Measurements from ENCODE around the gene RNF152.

Gene RNF152, protein sequence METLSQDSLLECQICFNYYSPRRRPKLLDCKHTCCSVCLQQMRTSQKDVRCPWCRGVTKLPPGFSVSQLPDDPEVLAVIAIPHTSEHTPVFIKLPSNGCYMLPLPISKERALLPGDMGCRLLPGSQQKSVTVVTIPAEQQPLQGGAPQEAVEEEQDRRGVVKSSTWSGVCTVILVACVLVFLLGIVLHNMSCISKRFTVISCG

DNA sequence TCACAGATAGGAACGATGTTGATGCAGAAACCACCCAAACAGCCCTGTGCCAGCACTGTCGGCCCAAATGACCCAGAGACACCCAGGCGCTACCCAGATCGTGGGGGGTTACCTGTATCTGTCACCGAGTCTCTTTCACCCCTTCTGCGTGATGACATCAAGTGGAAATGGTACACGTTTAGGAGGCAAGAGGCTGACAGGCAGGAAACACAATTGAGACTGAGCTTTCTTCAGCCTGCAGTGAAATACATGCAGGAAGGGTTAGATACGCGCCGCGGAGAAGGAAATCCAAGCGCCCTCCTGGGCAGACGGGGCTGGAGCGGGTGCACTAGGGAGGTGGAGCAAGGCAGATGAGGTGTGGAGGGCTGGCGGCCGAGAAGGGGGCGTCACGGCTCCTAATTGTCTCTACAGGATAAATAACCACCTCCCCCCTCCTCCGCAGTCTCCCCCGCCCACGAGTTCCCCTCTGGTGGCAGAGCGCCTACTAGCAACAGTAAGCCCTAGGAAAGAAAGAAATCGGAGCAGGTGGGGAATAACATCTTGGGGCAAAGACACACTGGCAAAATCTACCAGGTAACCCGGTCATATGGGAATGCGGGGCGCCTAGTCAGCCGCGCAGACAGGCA lies at the start of gene RNF152:
Gene RNF152 (minus strand): TSS at position 325 of the 626 bp plus-strand sequence. CDS start 76,544 bp downstream, outside the sequence.
- TF ChIP-seq, protein P1, sequence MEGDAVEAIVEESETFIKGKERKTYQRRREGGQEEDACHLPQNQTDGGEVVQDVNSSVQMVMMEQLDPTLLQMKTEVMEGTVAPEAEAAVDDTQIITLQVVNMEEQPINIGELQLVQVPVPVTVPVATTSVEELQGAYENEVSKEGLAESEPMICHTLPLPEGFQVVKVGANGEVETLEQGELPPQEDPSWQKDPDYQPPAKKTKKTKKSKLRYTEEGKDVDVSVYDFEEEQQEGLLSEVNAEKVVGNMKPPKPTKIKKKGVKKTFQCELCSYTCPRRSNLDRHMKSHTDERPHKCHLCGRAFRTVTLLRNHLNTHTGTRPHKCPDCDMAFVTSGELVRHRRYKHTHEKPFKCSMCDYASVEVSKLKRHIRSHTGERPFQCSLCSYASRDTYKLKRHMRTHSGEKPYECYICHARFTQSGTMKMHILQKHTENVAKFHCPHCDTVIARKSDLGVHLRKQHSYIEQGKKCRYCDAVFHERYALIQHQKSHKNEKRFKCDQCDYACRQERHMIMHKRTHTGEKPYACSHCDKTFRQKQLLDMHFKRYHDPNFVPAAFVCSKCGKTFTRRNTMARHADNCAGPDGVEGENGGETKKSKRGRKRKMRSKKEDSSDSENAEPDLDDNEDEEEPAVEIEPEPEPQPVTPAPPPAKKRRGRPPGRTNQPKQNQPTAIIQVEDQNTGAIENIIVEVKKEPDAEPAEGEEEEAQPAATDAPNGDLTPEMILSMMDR (IDR thresholded peaks at IDR 0.05; ENCODE audit: low read depth, low read length, missing control alignments) = peak; percentile 50
- in situ Hi-C loops (cut with HindIII; ENCODE audit: low pct_ligation_motif_present, low sequenced_read_pairs) = no loop called here
- H3K27ac ChIP-seq = peak within 1 kb of the TSS; percentile 57

DNA sequence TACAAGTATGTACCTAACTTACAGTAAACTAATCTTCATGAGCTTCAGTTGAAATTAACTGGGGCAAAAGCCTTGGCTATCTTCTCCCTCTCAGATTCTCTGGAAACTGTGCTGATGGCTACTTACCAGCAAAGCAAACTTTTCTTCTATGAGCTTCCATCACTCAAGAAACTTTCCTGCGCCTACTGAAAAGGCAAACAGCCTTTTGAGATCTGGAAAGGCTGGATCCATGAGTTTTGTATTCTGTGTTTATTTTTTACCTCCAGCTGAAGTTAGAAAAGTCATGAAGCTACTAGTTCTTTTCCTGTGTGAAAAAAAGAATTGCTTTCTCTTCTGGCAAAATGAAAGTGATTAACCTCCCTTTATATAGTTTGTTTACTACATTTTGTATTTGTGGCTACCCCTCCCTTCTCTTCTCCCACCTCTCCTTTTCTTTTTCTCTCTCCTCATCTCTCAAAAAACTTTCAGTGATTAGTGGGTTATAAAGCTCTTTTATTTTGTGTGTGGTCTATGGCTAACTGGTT lies 49.2 kb upstream of the RNF152 start:
- Histone ChIP-seq H3K4me3 (ENCODE audit: low read depth, low read length) (no peak overlapping the region), H3K27me3 (replicated peaks) (no peaks in the 10 kb centered on the region), H3K36me3 (replicated peaks) (no peaks in the 10 kb centered on the region), H3K27ac (no peak overlapping the region)
- in situ Hi-C loops (cut with HindIII; ENCODE audit: low pct_ligation_motif_present, low sequenced_read_pairs) = no loop called here
- DNase-seq = no peak
- TF ChIP-seq, protein P1 (IDR thresholded peaks at IDR 0.05; ENCODE audit: low read depth, low read length, missing control alignments) = no peak

More for the DNA sequence above, at the start of gene RNF152:
- DNase-seq = no peak
- H3K27me3 ChIP-seq (replicated peaks) = no peaks in the 10 kb centered on the region
- H3K4me3 ChIP-seq (ENCODE audit: low read depth, low read length) = peak within 1 kb of the TSS; percentile 90
- H3K36me3 ChIP-seq (replicated peaks) = peaks cover 7% of the 10 kb centered on the region

DNA sequence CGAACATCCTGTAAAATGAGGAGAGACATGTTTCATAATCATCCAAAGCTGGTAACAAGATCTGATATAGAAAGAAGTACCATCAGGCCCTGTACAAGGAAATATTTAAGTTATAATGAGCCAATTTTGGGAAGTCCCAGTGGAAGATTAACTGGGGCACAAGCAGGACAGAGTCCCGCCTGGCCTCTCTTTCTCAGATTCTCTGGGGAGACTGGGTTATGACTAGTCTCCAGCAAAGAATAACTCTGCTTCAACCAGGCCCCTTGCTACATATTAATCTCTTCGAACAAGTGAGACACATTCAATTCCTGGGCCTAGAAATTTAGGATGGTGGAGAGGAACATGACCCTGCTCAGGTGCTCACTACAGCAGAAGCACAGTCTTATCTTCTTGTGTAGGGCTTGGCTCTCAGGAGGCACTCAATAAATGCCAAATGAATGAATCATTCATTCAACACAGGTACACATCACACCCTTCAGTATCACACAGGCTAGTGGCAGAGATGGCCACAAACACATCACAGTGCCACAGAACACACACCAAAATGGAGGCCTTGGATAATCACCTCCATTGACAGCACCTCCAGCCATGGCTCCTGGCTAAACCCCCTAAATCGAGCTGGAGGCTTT lies 46.4 kb upstream of the RNF152 start:
- Histone ChIP-seq H3K27ac (no peak overlapping the region), H3K27me3 (replicated peaks) (no peaks in the 10 kb centered on the region), H3K36me3 (replicated peaks) (no peaks in the 10 kb centered on the region), H3K4me3 (ENCODE audit: low read depth, low read length) (no peak overlapping the region)
- in situ Hi-C loops (cut with HindIII; ENCODE audit: low pct_ligation_motif_present, low sequenced_read_pairs) = no loop called here
- no peak for DNase-seq
- TF ChIP-seq, protein P1 (IDR thresholded peaks at IDR 0.05; ENCODE audit: low read depth, low read length, missing control alignments) = no peak

DNA sequence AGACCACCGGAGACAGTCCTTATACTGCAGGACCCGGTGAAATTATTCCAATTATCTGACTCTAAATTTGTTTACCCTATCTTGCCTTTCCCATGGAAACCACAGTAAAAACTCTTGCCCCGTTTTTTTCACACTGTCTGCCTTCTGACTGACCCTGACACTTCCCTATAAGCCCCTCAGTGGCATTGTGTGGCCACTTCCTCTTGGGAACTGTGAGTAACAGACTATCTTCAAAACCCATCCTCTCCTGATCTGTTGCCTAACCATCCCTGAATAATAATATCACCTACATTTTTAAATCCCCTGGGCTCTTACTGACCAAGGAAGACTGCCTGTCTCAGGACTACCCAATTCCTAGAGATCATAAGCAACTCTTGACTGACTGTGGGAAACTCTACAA lies 42.6 kb upstream of the RNF152 start:
- no peak for DNase-seq
- no peaks in the 10 kb centered on the region for H3K27me3 ChIP-seq (replicated peaks)
- in situ Hi-C loops (cut with HindIII; ENCODE audit: low pct_ligation_motif_present, low sequenced_read_pairs) = no loop called here
- TF ChIP-seq, protein P1 (IDR thresholded peaks at IDR 0.05; ENCODE audit: low read depth, low read length, missing control alignments) = no peak
- no peaks in the 10 kb centered on the region for H3K36me3 ChIP-seq (replicated peaks)
- H3K4me3 ChIP-seq (ENCODE audit: low read depth, low read length) = no peak overlapping the region
- no peak overlapping the region for H3K27ac ChIP-seq

DNA sequence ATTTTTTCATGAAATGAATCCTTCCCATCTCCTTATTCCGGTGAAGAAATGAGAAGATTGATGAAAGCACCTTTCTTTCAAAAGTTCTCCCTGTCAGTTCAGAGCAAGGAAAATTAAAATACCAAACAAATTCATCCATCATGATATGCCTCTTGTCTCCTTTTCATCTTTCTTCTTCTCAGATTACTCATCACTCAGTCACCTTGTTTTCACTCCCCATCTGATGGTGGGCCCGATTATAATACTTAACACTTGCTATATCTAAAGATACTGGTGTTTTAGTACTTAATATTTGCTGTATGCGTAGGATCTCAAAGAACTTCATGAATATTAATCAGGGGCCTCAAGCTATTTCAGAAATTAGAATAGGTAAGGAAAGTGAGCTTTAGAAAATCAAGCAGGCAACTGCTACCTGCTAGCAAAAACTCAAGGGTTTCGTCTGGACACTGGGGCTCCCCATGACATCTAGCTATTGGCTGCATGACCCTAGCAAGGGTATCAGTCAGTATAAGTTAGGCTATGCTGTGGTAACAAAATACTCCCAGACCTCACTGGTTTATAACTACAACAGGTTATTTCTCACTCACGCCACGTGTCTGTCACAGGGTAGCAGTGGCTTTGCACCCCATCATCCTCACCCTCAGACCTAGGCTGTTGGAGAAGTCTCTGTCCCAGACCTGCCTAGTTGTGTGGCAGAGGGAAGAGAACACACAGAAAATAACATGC lies 39.0 kb upstream of the RNF152 start:
- H3K27ac ChIP-seq = no peak overlapping the region
- no peaks in the 10 kb centered on the region for H3K27me3 ChIP-seq (replicated peaks)
- in situ Hi-C loops (cut with HindIII; ENCODE audit: low pct_ligation_motif_present, low sequenced_read_pairs) = no loop called here
- TF ChIP-seq, protein P1 (IDR thresholded peaks at IDR 0.05; ENCODE audit: low read depth, low read length, missing control alignments) = no peak
- H3K36me3 ChIP-seq (replicated peaks) = no peaks in the 10 kb centered on the region
- no peak for DNase-seq
- H3K4me3 ChIP-seq (ENCODE audit: low read depth, low read length) = no peak overlapping the region
